NB4 (cell line): Measurements from ENCODE around the gene ABCC4.

Experiments used
- CTCF ChIP-seq: IDR thresholded peaks from one replicate; pipeline ENCODE4 v1.5.1; 2012; ENCODE audit warnings: low read depth, low read length
- MAX ChIP-seq: IDR thresholded peaks from 2 replicates; pipeline ENCODE4 v1.6.1; 2011; ENCODE audit warnings: low read depth, low read length
- MYC ChIP-seq: IDR thresholded peaks from 2 replicates; pipeline ENCODE4 v1.6.1; 2011; ENCODE audit warnings: low read depth, low read length
- POLR2A ChIP-seq: IDR thresholded peaks from 2 replicates; pipeline ENCODE4 v1.6.1; 2011; ENCODE audit warnings: mild to moderate bottlenecking; ENCODE audit not compliant: insufficient read length; ENCODE audit errors: extremely low read depth

GRCh38 chr13:94997126-94997525 is 304.1 kb downstream of the ABCC4 start:
- TF ChIP-seq MAX (no peak), CTCF (no peak), POLR2A (no peak), MYC (no peak)
